HepG2 (cell line): Measurements from ENCODE around the gene DGUOK. TPM values are rescaled to one million over a fixed set of nuclear protein-coding genes. Genes with fewer than 3 reads are reported as not detected.
A peak's percentile ranks its signal among the peaks of the same experiment; 100 is the strongest.

Experiments used
- BCL6 ChIP-seq: IDR thresholded peaks from 2 replicates; pipeline ENCODE4 v1.6.1; 2016; ENCODE audit warnings: missing genetic modification reagents, missing compliant biosample characterization
- HDAC1 ChIP-seq: sonication (generic); formaldehyde crosslinking; IDR thresholded peaks from 2 replicates; pipeline ENCODE4 v1.5.1; 2020; ENCODE audit warnings: mild to moderate bottlenecking, missing genetic modification reagents
- KLF16 ChIP-seq, 2 experiments: sonication (generic) in 1 of 2; formaldehyde crosslinking in 1 of 2; IDR thresholded peaks; 2 replicates each; pipeline versions ENCODE4 v1.6.1 to v1.8.0; 2016 to 2023; ENCODE audit warnings: missing genetic modification reagents in 2 of 2, missing compliant biosample characterization in 1 of 2
- KLF9 ChIP-seq: IDR thresholded peaks from 2 replicates; pipeline ENCODE4 v1.6.1; 2016; ENCODE audit warnings: low read depth
- MLX ChIP-seq: IDR thresholded peaks from 2 replicates; pipeline ENCODE4 v1.6.1; 2016
- NCOR1 ChIP-seq: fragments of 200-600 bp; sonication (generic); IDR thresholded peaks from 2 replicates; pipeline ENCODE4 v1.7.0; 2017; ENCODE audit warnings: antibody characterized with exemption, low read length, borderline replicate concordance
- NFYC ChIP-seq: IDR thresholded peaks from 2 replicates; pipeline ENCODE4 v1.6.1; 2016; ENCODE audit warnings: missing genetic modification reagents, missing compliant biosample characterization
- NPAS2 ChIP-seq: sonication (generic); formaldehyde crosslinking; IDR thresholded peaks from 2 replicates; pipeline ENCODE4 v1.8.0; 2022; ENCODE audit warnings: mild to moderate bottlenecking, missing genetic modification reagents, borderline replicate concordance
- PAF1 ChIP-seq: IDR thresholded peaks from 2 replicates; pipeline ENCODE4 v1.6.1; 2016; ENCODE audit warnings: missing genetic modification reagents, missing compliant biosample characterization
- REXO4 ChIP-seq: sonication (generic); formaldehyde crosslinking; IDR thresholded peaks from 2 replicates; pipeline ENCODE4 v1.8.0; 2022; ENCODE audit warnings: missing genetic modification reagents, mild to moderate bottlenecking, borderline replicate concordance
- RFXANK ChIP-seq: IDR thresholded peaks from 2 replicates; pipeline ENCODE4 v1.6.1; 2016
- SALL2 ChIP-seq: sonication (generic); formaldehyde crosslinking; IDR thresholded peaks from 2 replicates; pipeline ENCODE4 v1.8.1; 2023; ENCODE audit warnings: mild to moderate bottlenecking, missing genetic modification reagents, inconsistent platforms
- TBX3 ChIP-seq: fragments of 450-650 bp; IDR thresholded peaks from 2 replicates; pipeline ENCODE4 v1.6.1; 2017; ENCODE audit warnings: antibody characterized with exemption, mild to moderate bottlenecking, inconsistent platforms, borderline replicate concordance
- YEATS4 ChIP-seq: sonication (generic); formaldehyde crosslinking; IDR thresholded peaks from 2 replicates; pipeline ENCODE4 v1.4.0; 2020; ENCODE audit warnings: missing genetic modification reagents, borderline replicate concordance
- ZBTB1 ChIP-seq: sonication (generic); formaldehyde crosslinking; IDR thresholded peaks from 2 replicates; pipeline ENCODE4 v1.4.0; 2020; ENCODE audit warnings: missing genetic modification reagents, borderline replicate concordance
- ZNF143 ChIP-seq: sonication (generic); formaldehyde crosslinking; IDR thresholded peaks from 2 replicates; pipeline ENCODE4 v1.4.0; 2020; ENCODE audit warnings: missing genetic modification reagents
- ZNF207 ChIP-seq: fragments of 450-650 bp; IDR thresholded peaks from 2 replicates; pipeline ENCODE4 v1.6.1; 2016; ENCODE audit warnings: antibody characterized with exemption, borderline replicate concordance
- ZNF503 ChIP-seq: sonication (generic); formaldehyde crosslinking; IDR thresholded peaks from 2 replicates; pipeline ENCODE4 v1.4.0; 2020; ENCODE audit warnings: missing genetic modification reagents
- polyA plus RNA-seq, 8 experiments: library from polyadenylated mRNA; depleted of rRNA in 3 of 8; stranded (reverse) in 7 of 8; unstranded in 1 of 8; fragments of >200 nt; fragmentation: Illumina TruSeq in 4 of 8; extraction: Trizol in 4 of 8; gene quantifications; 2 replicates each; pipeline versions ENCODE4 v1.2.1 to v1.2.3, GENCODE V29; 2011 to 2016; ENCODE audit warnings: low read depth in 4 of 8, missing spikeins in 1 of 8, mixed read lengths in 1 of 8; ENCODE audit not compliant: insufficient read depth in 1 of 8
- total RNA-seq, 5 experiments: library from RNA; depleted of rRNA; stranded (reverse); fragments of >200 nt; fragmentation: Illumina TruSeq; extraction: Trizol; gene quantifications; 2 replicates each; pipeline ENCODE4 v1.2.3, GENCODE V29; 2016; ENCODE audit warnings: low read depth in 1 of 5
- TF ChIP-seq, protein P1 (sequence below): sonication (generic); formaldehyde crosslinking; IDR thresholded peaks from 2 replicates; pipeline ENCODE4 v1.4.0; 2020; ENCODE audit warnings: missing genetic modification reagents, mild to moderate bottlenecking, borderline replicate concordance
- TF ChIP-seq, protein P2 (sequence below): sonication (generic); formaldehyde crosslinking; IDR thresholded peaks from 2 replicates; pipeline ENCODE4 v1.4.0; 2020; ENCODE audit warnings: missing genetic modification reagents
- TF ChIP-seq, protein P3 (sequence below): sonication (generic); formaldehyde crosslinking; IDR thresholded peaks from 2 replicates; pipeline ENCODE4 v1.4.0; 2020; ENCODE audit warnings: missing genetic modification reagents, mild to moderate bottlenecking, borderline replicate concordance

The DGUOK gene
- total and polyA plus RNA-seq, 2 of the 13 experiments (the other 11 are each of a cell fraction or from before 2014, with no cell fraction given) = 105 to 137 TPM

DNA sequence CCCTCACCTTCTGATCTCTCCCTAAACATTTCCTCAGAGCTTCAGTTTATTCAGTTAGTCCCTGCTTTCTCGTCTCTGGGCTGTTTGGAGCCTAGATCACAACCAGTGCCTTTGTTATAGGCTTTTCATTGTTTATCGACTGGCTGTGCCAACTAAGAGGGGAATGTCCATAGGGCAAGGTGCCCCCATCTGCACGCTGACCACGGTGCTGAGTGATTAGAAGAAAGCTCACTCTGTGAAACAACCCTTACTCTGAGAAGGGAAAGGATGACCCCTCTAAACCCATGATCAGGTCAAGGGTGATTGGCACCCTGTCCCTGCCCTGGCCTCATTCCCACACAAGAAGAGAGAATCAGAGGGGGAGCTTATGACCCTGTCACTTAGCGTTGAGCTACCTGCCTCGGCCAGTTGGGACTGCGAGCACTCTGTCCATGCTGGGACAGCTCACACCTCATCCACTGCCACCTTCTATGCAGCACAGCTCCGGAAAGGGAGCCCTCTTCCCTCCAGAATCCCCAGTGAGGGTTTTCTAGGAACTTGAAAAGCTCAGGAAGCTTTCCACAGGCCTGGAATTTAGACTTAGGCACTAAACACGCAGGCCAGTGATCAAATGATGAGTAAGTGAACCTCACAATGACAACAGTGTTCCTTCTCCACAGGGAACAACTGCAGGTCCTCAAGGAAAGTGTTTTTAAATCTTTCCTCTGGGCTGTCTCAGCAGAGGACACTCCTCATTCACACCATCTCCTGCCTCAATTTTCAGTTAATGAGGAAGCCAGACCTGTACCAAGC is 36.2 kb upstream of the DGUOK start (continued):
- no peak for TF ChIP-seq ZNF207
- no peak for TF ChIP-seq SALL2 (CRISPR knock-in tag)
- TF ChIP-seq MLX (CRISPR knock-in tag) = no peak
- TF ChIP-seq, protein P1, sequence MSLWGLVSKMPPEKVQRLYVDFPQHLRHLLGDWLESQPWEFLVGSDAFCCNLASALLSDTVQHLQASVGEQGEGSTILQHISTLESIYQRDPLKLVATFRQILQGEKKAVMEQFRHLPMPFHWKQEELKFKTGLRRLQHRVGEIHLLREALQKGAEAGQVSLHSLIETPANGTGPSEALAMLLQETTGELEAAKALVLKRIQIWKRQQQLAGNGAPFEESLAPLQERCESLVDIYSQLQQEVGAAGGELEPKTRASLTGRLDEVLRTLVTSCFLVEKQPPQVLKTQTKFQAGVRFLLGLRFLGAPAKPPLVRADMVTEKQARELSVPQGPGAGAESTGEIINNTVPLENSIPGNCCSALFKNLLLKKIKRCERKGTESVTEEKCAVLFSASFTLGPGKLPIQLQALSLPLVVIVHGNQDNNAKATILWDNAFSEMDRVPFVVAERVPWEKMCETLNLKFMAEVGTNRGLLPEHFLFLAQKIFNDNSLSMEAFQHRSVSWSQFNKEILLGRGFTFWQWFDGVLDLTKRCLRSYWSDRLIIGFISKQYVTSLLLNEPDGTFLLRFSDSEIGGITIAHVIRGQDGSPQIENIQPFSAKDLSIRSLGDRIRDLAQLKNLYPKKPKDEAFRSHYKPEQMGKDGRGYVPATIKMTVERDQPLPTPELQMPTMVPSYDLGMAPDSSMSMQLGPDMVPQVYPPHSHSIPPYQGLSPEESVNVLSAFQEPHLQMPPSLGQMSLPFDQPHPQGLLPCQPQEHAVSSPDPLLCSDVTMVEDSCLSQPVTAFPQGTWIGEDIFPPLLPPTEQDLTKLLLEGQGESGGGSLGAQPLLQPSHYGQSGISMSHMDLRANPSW (CRISPR knock-in tag) = no peak
- TF ChIP-seq NPAS2 (CRISPR knock-in tag) = no peak
- no peak for TF ChIP-seq HDAC1 (CRISPR knock-in tag)
- TF ChIP-seq, protein P2, sequence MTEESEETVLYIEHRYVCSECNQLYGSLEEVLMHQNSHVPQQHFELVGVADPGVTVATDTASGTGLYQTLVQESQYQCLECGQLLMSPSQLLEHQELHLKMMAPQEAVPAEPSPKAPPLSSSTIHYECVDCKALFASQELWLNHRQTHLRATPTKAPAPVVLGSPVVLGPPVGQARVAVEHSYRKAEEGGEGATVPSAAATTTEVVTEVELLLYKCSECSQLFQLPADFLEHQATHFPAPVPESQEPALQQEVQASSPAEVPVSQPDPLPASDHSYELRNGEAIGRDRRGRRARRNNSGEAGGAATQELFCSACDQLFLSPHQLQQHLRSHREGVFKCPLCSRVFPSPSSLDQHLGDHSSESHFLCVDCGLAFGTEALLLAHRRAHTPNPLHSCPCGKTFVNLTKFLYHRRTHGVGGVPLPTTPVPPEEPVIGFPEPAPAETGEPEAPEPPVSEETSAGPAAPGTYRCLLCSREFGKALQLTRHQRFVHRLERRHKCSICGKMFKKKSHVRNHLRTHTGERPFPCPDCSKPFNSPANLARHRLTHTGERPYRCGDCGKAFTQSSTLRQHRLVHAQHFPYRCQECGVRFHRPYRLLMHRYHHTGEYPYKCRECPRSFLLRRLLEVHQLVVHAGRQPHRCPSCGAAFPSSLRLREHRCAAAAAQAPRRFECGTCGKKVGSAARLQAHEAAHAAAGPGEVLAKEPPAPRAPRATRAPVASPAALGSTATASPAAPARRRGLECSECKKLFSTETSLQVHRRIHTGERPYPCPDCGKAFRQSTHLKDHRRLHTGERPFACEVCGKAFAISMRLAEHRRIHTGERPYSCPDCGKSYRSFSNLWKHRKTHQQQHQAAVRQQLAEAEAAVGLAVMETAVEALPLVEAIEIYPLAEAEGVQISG = no peak
- TF ChIP-seq, protein P3, sequence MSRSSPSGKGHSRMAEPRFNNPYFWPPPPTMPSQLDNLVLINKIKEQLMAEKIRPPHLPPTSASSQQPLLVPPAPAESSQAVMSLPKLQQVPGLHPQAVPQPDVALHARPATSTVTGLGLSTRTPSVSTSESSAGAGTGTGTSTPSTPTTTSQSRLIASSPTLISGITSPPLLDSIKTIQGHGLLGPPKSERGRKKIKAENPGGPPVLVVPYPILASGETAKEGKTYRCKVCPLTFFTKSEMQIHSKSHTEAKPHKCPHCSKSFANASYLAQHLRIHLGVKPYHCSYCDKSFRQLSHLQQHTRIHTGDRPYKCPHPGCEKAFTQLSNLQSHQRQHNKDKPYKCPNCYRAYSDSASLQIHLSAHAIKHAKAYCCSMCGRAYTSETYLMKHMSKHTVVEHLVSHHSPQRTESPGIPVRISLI = no peak
- no peak for TF ChIP-seq TBX3
- TF ChIP-seq NCOR1 = no peak
- TF ChIP-seq ZNF503 (CRISPR knock-in tag) = no peak
- TF ChIP-seq BCL6 (CRISPR knock-in tag) = peak; percentile 74
- no peak for TF ChIP-seq RFXANK (CRISPR knock-in tag)
- TF ChIP-seq ZNF143 (CRISPR knock-in tag) = no peak
- no peak for TF ChIP-seq KLF9 (CRISPR knock-in tag)
- no peak for TF ChIP-seq NFYC (CRISPR knock-in tag)
- TF ChIP-seq REXO4 (CRISPR knock-in tag) = no peak
- TF ChIP-seq KLF16 (CRISPR knock-in tag; IDR thresholded peaks at IDR 0.05) = no peak
- TF ChIP-seq YEATS4 = no peak
- no peak for TF ChIP-seq ZBTB1
- TF ChIP-seq PAF1 (CRISPR knock-in tag) = no peak
